H1 (cell line): Measurements from ENCODE around the gene STKLD1. TPM values are rescaled to one million over a fixed set of nuclear protein-coding genes. Genes with fewer than 3 reads are reported as not detected.

Experiments used
- CTCF ChIA-PET: fragments of 300-600 bp; sonication (Branson Sonifier 250); formaldehyde crosslinking; loops from one replicate; lab custom pipeline; 2021; ENCODE audit not compliant: partially characterized antibody; lab: Charles Lee
- POLR2A ChIA-PET: fragments of 300-600 bp; sonication (Branson Sonifier 250); formaldehyde crosslinking; loops from one replicate; lab custom pipeline; 2021; ENCODE audit warnings: inconsistent platforms; ENCODE audit not compliant: partially characterized antibody; lab: Charles Lee
- DNase-seq, 2 experiments: peaks; one replicate each; pipeline versions ENCODE4 v3.0.0 to v3.0.0-alpha.2; 2010 to 2022; ENCODE audit warnings: low spot score in 2 of 2, low read depth in 1 of 2, mixed read lengths in 1 of 2
- FAIRE-seq: peaks from 2 replicates; lab custom pipeline; 2011; peaks lifted over from hg19 to GRCh38; lab: Jason Lieb, UNC
- H2AFZ ChIP-seq: 2 replicates; pipeline ENCODE4 v1.8.1; 2012; ENCODE audit warnings: low read length, inconsistent platforms
- H2AK5ac ChIP-seq: 2 replicates; pipeline ENCODE4 v1.6.1; 2013; ENCODE audit warnings: low read depth, low read length
- H2BK120ac ChIP-seq: replicated peaks from 2 replicates; pipeline ENCODE3; 2013; ENCODE audit warnings: low read depth, low read length, inconsistent platforms
- H2BK12ac ChIP-seq: 2 replicates; pipeline ENCODE4 v1.6.1; 2013; ENCODE audit warnings: low read depth, low read length
- H2BK15ac ChIP-seq: 2 replicates; pipeline ENCODE4 v1.6.1; 2013; ENCODE audit warnings: low read length
- H2BK20ac ChIP-seq: 2 replicates; pipeline ENCODE4 v1.6.1; 2013; ENCODE audit warnings: low read length
- H2BK5ac ChIP-seq: 2 replicates; pipeline ENCODE4 v1.6.1; 2013; ENCODE audit warnings: low read depth, low read length
- H3K14ac ChIP-seq: 2 replicates; pipeline ENCODE4 v1.6.1; 2013; ENCODE audit warnings: inconsistent platforms; ENCODE audit not compliant: insufficient read length
- H3K18ac ChIP-seq: 2 replicates; pipeline ENCODE4 v1.6.1; 2013; ENCODE audit warnings: low read length; ENCODE audit errors: extremely low read depth
- H3K23ac ChIP-seq: 2 replicates; pipeline ENCODE4 v1.6.1; 2013; ENCODE audit warnings: inconsistent platforms; ENCODE audit not compliant: insufficient read length
- H3K23me2 ChIP-seq: 2 replicates; pipeline ENCODE4 v1.6.1; 2013; ENCODE audit warnings: low read depth, low read length
- H3K27ac ChIP-seq: 2 replicates; pipeline ENCODE4 v1.6.1; 2011; ENCODE audit warnings: low read depth, low read length, inconsistent platforms
- H3K27me3 ChIP-seq, 4 experiments: replicated peaks in 1 of 4; 1 replicate in 1 of 4; 2 replicates in 3 of 4; pipeline versions ENCODE4 v1.6.1 to v1.8.1; 2011 to 2013; ENCODE audit warnings: low read length in 3 of 4, mild to moderate bottlenecking in 3 of 4, inconsistent platforms in 2 of 4, mixed read lengths in 2 of 4, moderate library complexity in 1 of 4; ENCODE audit not compliant: control insufficient read depth in 3 of 4, insufficient read depth in 3 of 4; ENCODE audit errors: extremely low read depth in 1 of 4
- H3K36me3 ChIP-seq, 4 experiments: 2 replicates each; pipeline versions ENCODE4 v1.6.1 to v1.8.1; 2011 to 2013; ENCODE audit warnings: mild to moderate bottlenecking in 4 of 4, low read length in 3 of 4, moderate library complexity in 2 of 4, control low read depth in 1 of 4, inconsistent platforms in 1 of 4; ENCODE audit not compliant: insufficient read depth in 4 of 4, control insufficient read depth in 2 of 4
- H3K4ac ChIP-seq: replicated peaks from 2 replicates; pipeline ENCODE3; 2013; ENCODE audit warnings: low read length, low read depth, mixed read lengths, inconsistent platforms; ENCODE audit not compliant: insufficient read length
- H3K4me1 ChIP-seq, 4 experiments: replicated peaks in 1 of 4; 1 replicate in 1 of 4; 2 replicates in 3 of 4; pipeline versions ENCODE4 v1.6.1 to v1.8.1; 2011 to 2013; ENCODE audit warnings: low read length in 3 of 4, inconsistent platforms in 2 of 4, mixed read lengths in 1 of 4; ENCODE audit not compliant: insufficient read depth in 4 of 4, control insufficient read depth in 3 of 4
- H3K4me2 ChIP-seq, 2 experiments: 2 replicates each; pipeline versions ENCODE4 v1.6.1 to v1.8.1; 2011 to 2013; ENCODE audit warnings: low read depth in 2 of 2, low read length in 2 of 2, control low read depth in 1 of 2, inconsistent platforms in 1 of 2, mild to moderate bottlenecking in 1 of 2; ENCODE audit not compliant: insufficient read depth in 1 of 2
- H3K4me3 ChIP-seq, 4 experiments: fragments of 200-600, 300-600 bp in 1 of 4; sonication (generic), shearing (Covaris generic), sonication (Bioruptor Twin) in 1 of 4; 2 replicates each; pipeline versions ENCODE4 v1.5.1 to v1.8.1; 2011 to 2016; ENCODE audit warnings: low read length in 4 of 4, low read depth in 3 of 4, control low read depth in 2 of 4, inconsistent platforms in 2 of 4, mild to moderate bottlenecking in 2 of 4, mixed read lengths in 1 of 4, moderate library complexity in 1 of 4; ENCODE audit not compliant: insufficient read depth in 2 of 4; ENCODE audit errors: extremely low read depth in 1 of 4
- H3K56ac ChIP-seq: replicated peaks from 2 replicates; pipeline ENCODE3; 2013; ENCODE audit warnings: low read depth, mild to moderate bottlenecking, mixed read lengths, low read length, inconsistent platforms; ENCODE audit not compliant: insufficient read length
- H3K79me1 ChIP-seq: 2 replicates; pipeline ENCODE4 v1.6.1; 2013; ENCODE audit warnings: low read depth, low read length, control low read depth
- H3K79me2 ChIP-seq, 2 experiments: 2 replicates each; pipeline versions ENCODE4 v1.6.1 to v1.8.1; 2012 to 2013; ENCODE audit warnings: low read length in 2 of 2, mild to moderate bottlenecking in 2 of 2, inconsistent platforms in 1 of 2; ENCODE audit not compliant: insufficient read depth in 2 of 2, control insufficient read depth in 1 of 2
- H3K9ac ChIP-seq, 4 experiments: replicated peaks in 1 of 4; 1 replicate in 1 of 4; 2 replicates in 3 of 4; pipeline versions ENCODE4 v1.6.1 to v1.8.1; 2011 to 2013; ENCODE audit warnings: low read depth in 3 of 4, low read length in 3 of 4, control low read depth in 2 of 4, mild to moderate bottlenecking in 2 of 4, moderate library complexity in 2 of 4, inconsistent platforms in 1 of 4; ENCODE audit errors: extremely low read depth in 1 of 4
- H3K9me3 ChIP-seq, 2 experiments: 2 replicates each; pipeline versions ENCODE4 v1.6.1 to v1.8.1; 2012 to 2013; ENCODE audit warnings: mild to moderate bottlenecking in 2 of 2, moderate library complexity in 2 of 2, control low read depth in 1 of 2, inconsistent platforms in 1 of 2, low read depth in 1 of 2, low read length in 1 of 2, mixed read lengths in 1 of 2; ENCODE audit not compliant: insufficient read depth in 2 of 2
- H4K20me1 ChIP-seq, 2 experiments: replicated peaks in 1 of 2; 2 replicates each; pipeline versions ENCODE3 to v1.8.1; 2011 to 2013; ENCODE audit warnings: inconsistent platforms in 2 of 2, low read length in 2 of 2, mild to moderate bottlenecking in 1 of 2; ENCODE audit not compliant: insufficient read depth in 2 of 2, control insufficient read depth in 1 of 2
- H4K5ac ChIP-seq: 2 replicates; pipeline ENCODE4 v1.6.1; 2013; ENCODE audit warnings: low read length, low read depth, mixed read lengths, inconsistent platforms; ENCODE audit not compliant: insufficient read length
- H4K8ac ChIP-seq: 2 replicates; pipeline ENCODE4 v1.8.0; 2013; ENCODE audit warnings: mild to moderate bottlenecking, moderate library complexity, low read length, inconsistent platforms; ENCODE audit not compliant: insufficient read depth; ENCODE audit errors: extremely low read depth
- H4K91ac ChIP-seq: replicated peaks from 2 replicates; pipeline ENCODE3; 2013; ENCODE audit warnings: low read length, mixed read lengths, inconsistent platforms; ENCODE audit not compliant: insufficient read length
- CBX8 ChIP-seq: fragments of 300-800, 300-1000 bp; sonication (generic); IDR thresholded peaks from 2 replicates; pipeline ENCODE4 v1.7.1; 2016; ENCODE audit warnings: low read depth, low read length, borderline replicate concordance
- CHD1 ChIP-seq: IDR thresholded peaks from 2 replicates; pipeline ENCODE4 v1.6.1; 2012; ENCODE audit warnings: low read depth, low read length, improper control_type of control experiment
- CHD2 ChIP-seq: IDR thresholded peaks from 2 replicates; pipeline ENCODE4 v1.6.1; 2012; ENCODE audit warnings: low read length, improper control_type of control experiment
- GABPA ChIP-seq: IDR thresholded peaks from 2 replicates; pipeline ENCODE4 v1.6.1; 2011; ENCODE audit warnings: mild to moderate bottlenecking, low read length, moderate library complexity, borderline replicate concordance; ENCODE audit not compliant: insufficient read depth
- JUND ChIP-seq: IDR thresholded peaks from 2 replicates; pipeline ENCODE4 v1.6.1; 2011; ENCODE audit warnings: mild to moderate bottlenecking, improper control_type of control experiment, low read length
- KDM4A ChIP-seq: IDR thresholded peaks from one replicate; pipeline ENCODE4 v1.7.1; 2012; ENCODE audit warnings: low read depth, mild to moderate bottlenecking, moderate library complexity, low read length, inconsistent platforms; ENCODE audit not compliant: severe bottlenecking
- KDM5A ChIP-seq: fragments of 200-600 bp; IDR thresholded peaks from 2 replicates; pipeline ENCODE4 v1.7.1; 2012; ENCODE audit warnings: mild to moderate bottlenecking, low read length, inconsistent platforms, mixed read lengths
- POLR2AphosphoS5 ChIP-seq: IDR thresholded peaks from 2 replicates; pipeline ENCODE4 v1.6.1; 2011; ENCODE audit warnings: low read depth, low read length
- SIN3A ChIP-seq, 2 experiments: IDR thresholded peaks in 1 of 2; conservative IDR thresholded peaks in 1 of 2; 2 replicates each; pipeline ENCODE4 v1.6.1; 2011 to 2012; ENCODE audit warnings: low read length in 2 of 2, improper control_type of control experiment in 1 of 2, low read depth in 1 of 2, mild to moderate bottlenecking in 1 of 2
- SIX5 ChIP-seq: IDR thresholded peaks from 2 replicates; pipeline ENCODE4 v1.6.1; 2011; ENCODE audit warnings: mild to moderate bottlenecking, low read depth, low read length
- SP1 ChIP-seq: IDR thresholded peaks from 2 replicates; pipeline ENCODE4 v1.6.1; 2011; ENCODE audit warnings: low read depth, low read length
- SP4 ChIP-seq: IDR thresholded peaks from 2 replicates; pipeline ENCODE4 v1.6.1; 2012; ENCODE audit warnings: low read length, inconsistent platforms
- ZNF274 ChIP-seq: IDR thresholded peaks from 2 replicates; pipeline ENCODE4 v1.7.0; 2012; ENCODE audit warnings: low read length, borderline replicate concordance; ENCODE audit errors: extremely low read depth
- WGBS, 2 experiments: shearing (Covaris generic) in 1 of 2; methylation state at CpG; one replicate each; pipeline versions ENCODE4 v1.1.6 to v1.1.7; 2013 to 2015; ENCODE audit warnings: low lambda C conversion rate in 2 of 2, mixed read lengths in 2 of 2, inconsistent platforms in 1 of 2, low coverage in 1 of 2, missing lambda C conversion rate in 1 of 2; ENCODE audit not compliant: insufficient replicate concordance in 2 of 2, insufficient coverage in 1 of 2, insufficient read length in 1 of 2; ENCODE audit errors: extremely low coverage in 1 of 2, missing lambda C conversion rate in 1 of 2; 5-methylcytosine and 5-hydroxymethylcytosine counted together
- polyA plus RNA-seq, 7 experiments: library from polyadenylated mRNA; depleted of rRNA in 3 of 7; stranded (reverse) in 5 of 7; unstranded in 2 of 7; fragments of >200 nt in 5 of 7; fragments of 200-250 nt in 2 of 7; gene quantifications; 1 replicate in 5 of 7; 2 replicates in 1 of 7; 4 replicates in 1 of 7; pipeline versions ENCODE4 v1.2.1 to v1.2.3, GENCODE V29; 2011 to 2013; ENCODE audit warnings: missing spikeins in 2 of 7, mixed read lengths in 2 of 7
- total RNA-seq: library from RNA; stranded (reverse); fragmentation: NEBNext Ultra II Directional; extraction: Animal tissue kit (Norgen Biotek cat#: 25700); gene quantifications from 2 replicates; pipeline ENCODE4 v1.2.1, GENCODE V29; 2021
- TF ChIP-seq, protein P1 (sequence below): IDR thresholded peaks from 2 replicates; pipeline ENCODE4 v1.6.1; 2011; ENCODE audit warnings: low read length, improper control_type of control experiment

The STKLD1 gene
- total and polyA plus RNA-seq, 2 of the 8 experiments (the other 6 are each of a cell fraction or from before 2014, with no cell fraction given): 0.26 TPM; not detected in 1

DNA sequence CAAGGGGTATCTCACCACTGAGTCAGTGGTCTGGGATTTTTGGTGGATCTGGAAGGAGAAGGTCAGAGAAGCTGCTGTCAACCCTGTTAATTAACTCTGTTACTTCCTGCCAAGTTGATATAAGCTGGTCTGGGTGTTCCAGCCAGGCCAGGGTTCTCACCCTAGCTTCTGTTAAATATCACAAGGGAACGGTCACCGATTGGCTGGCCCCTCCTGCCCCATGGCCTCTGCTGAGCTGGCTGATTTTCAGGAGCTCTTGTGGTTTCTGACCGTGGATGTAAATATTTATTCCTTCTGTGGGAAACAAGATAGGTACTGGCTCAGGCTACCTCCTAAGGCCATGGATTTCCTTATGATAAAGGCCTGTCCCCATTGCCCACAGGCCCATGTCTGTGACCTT is 47.0 kb downstream of the STKLD1 start:
- Histone ChIP-seq H3K79me2 (no peaks in the 10 kb centered on the region), H2AFZ (no peak overlapping the region), H3K9ac (no peak overlapping the region), H2BK120ac (no peak overlapping the region), H3K4me2 (no peak overlapping the region), H3K27ac (no peak overlapping the region), H3K4me3 (no peak overlapping the region), H3K4me1 (peaks cover 0 to 14% (median 6%) of the 10 kb centered on the region in 4 experiments; a peak in 5 of 7 replicates), H3K14ac (no peak overlapping the region), H4K91ac (no peak overlapping the region), H3K9me3 (no peaks in the 10 kb centered on the region), H3K23me2 (peaks cover 4% of the 10 kb centered on the region), H3K36me3 (no peaks in the 10 kb centered on the region), H2BK5ac (no peak overlapping the region), H3K18ac (no peak overlapping the region), H2BK12ac (no peak overlapping the region), H4K20me1 (no peaks in the 10 kb centered on the region), H4K8ac (no peak overlapping the region), H2BK15ac (no peak overlapping the region), H2AK5ac (no peak overlapping the region), H4K5ac (no peak overlapping the region), H3K56ac (no peak overlapping the region), H3K27me3 (peaks cover 0 to 8% (median 1%) of the 10 kb centered on the region in 4 experiments; a peak in 3 of 7 replicates), H3K4ac (no peak overlapping the region), H3K23ac (no peak overlapping the region), H2BK20ac (no peak overlapping the region), H3K79me1 (no peaks in the 10 kb centered on the region)
- WGBS, 2 experiments: 93% methylated on average over 3 of the region's 3 CpGs; no CpG with 5 or more reads in 1 of the 2 experiments
- FAIRE-seq (no peak), DNase-seq (no peak)
- POLR2A ChIA-PET: interaction anchor here (1.3 to 3.6 kb wide), 2 partner anchors 36 to 75 kb away, joined by 3 to 19 read pairs; partner anchors contain the start of genes MED22 and RPL7A
- CTCF ChIA-PET: interaction anchor here (1.1 to 3.7 kb wide), 8 partner anchors 10 to 234 kb away, joined by 3 to 16 read pairs (median 4); no protein-coding TSS in a partner anchor
- TF ChIP-seq GABPA (no peak), CBX8 (no peak), SP1 (no peak), POLR2AphosphoS5 (no peak), SIX5 (no peak), KDM4A (no peak), KDM5A (no peak), CHD1 (no peak), CHD2 (no peak), SP4 (no peak), JUND (no peak), SIN3A (conservative IDR thresholded peaks at IDR 0.05 in 1 of 2, IDR thresholded peaks at IDR 0.05 in 1 of 2; ENCODE audit: low read depth in 1 of 2, low read length in 2 of 2) (no peak), ZNF274 (no peak)
- TF ChIP-seq, protein P1, sequence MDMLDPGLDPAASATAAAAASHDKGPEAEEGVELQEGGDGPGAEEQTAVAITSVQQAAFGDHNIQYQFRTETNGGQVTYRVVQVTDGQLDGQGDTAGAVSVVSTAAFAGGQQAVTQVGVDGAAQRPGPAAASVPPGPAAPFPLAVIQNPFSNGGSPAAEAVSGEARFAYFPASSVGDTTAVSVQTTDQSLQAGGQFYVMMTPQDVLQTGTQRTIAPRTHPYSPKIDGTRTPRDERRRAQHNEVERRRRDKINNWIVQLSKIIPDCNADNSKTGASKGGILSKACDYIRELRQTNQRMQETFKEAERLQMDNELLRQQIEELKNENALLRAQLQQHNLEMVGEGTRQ: no peak
